Liver (tissue), 9 donors: ENCODE data around the gene MGRN1. TPM values are rescaled to one million over a fixed set of nuclear protein-coding genes. Genes with fewer than 3 reads are reported as not detected.
A peak's percentile ranks its signal among the peaks of the same experiment; 100 is the strongest.

ENCODE experiments used
- DNase-seq: peaks from one replicate; pipeline ENCODE4 v3.0.0-alpha.2; 2017; ENCODE audit warnings: low spot score
- H3K27ac ChIP-seq, 2 donors: one replicate each; pipeline ENCODE4 v1.7.0; 2013; ENCODE audit warnings: inconsistent platforms in 2 of 2, low read length in 2 of 2, control low read depth in 1 of 2, low read depth in 1 of 2, mild to moderate bottlenecking in 1 of 2
- H3K27me3 ChIP-seq, 4 donors: one replicate each; pipeline versions ENCODE4 v1.6.1 to v1.7.0; 2013; ENCODE audit warnings: low read length in 3 of 4, inconsistent platforms in 1 of 4, mild to moderate bottlenecking in 1 of 4, moderate library complexity in 1 of 4; ENCODE audit not compliant: control insufficient read depth in 4 of 4, insufficient read depth in 4 of 4
- H3K36me3 ChIP-seq, 4 donors: one replicate each; pipeline versions ENCODE4 v1.6.1 to v1.7.0; 2013; ENCODE audit warnings: low read length in 3 of 4, mild to moderate bottlenecking in 3 of 4, low read depth in 1 of 4, moderate library complexity in 1 of 4; ENCODE audit not compliant: control insufficient read depth in 4 of 4, insufficient read depth in 3 of 4
- H3K4me1 ChIP-seq, 4 donors: one replicate each; pipeline versions ENCODE4 v1.6.1 to v1.7.0; 2013; ENCODE audit warnings: low read length in 3 of 4, mild to moderate bottlenecking in 3 of 4, moderate library complexity in 1 of 4; ENCODE audit not compliant: control insufficient read depth in 4 of 4, insufficient read depth in 4 of 4
- H3K4me3 ChIP-seq, 3 donors: one replicate each; pipeline versions ENCODE4 v1.6.1 to v1.7.0; 2013; ENCODE audit warnings: low read length in 3 of 3, control low read depth in 1 of 3, low read depth in 1 of 3, mild to moderate bottlenecking in 1 of 3
- H3K9ac ChIP-seq, 2 donors: one replicate each; pipeline ENCODE4 v1.7.0; 2013; ENCODE audit warnings: low read length in 2 of 2, mild to moderate bottlenecking in 2 of 2, moderate library complexity in 2 of 2, control low read depth in 1 of 2, low read depth in 1 of 2
- H3K9me3 ChIP-seq, 4 donors: one replicate each; pipeline versions ENCODE4 v1.6.1 to v1.7.0; 2013; ENCODE audit warnings: low read length in 3 of 4; ENCODE audit not compliant: control insufficient read depth in 4 of 4
- CTCF ChIP-seq: fragments of 150-350 bp; IDR thresholded peaks from 2 replicates; pipeline ENCODE4 v1.5.1; 2017; ENCODE audit warnings: improper control_type of control experiment, low read depth, low read length; ENCODE audit not compliant: missing input control
- EGR1 ChIP-seq, 2 donors: IDR thresholded peaks; 2 replicates each; pipeline ENCODE4 v1.6.1; 2016 to 2018; ENCODE audit warnings: antibody characterized with exemption in 2 of 2, low read depth in 2 of 2
- FOXA2 ChIP-seq: IDR thresholded peaks from 2 replicates; pipeline ENCODE4 v1.6.1; 2016; ENCODE audit warnings: antibody characterized with exemption
- HNF4A ChIP-seq, 2 donors: conservative IDR thresholded peaks; 2 replicates each; pipeline ENCODE4 v1.6.1; 2016; ENCODE audit warnings: antibody characterized with exemption in 2 of 2, mild to moderate bottlenecking in 2 of 2
- HNF4G ChIP-seq: IDR thresholded peaks from 2 replicates; pipeline ENCODE4 v1.6.1; 2016; ENCODE audit warnings: antibody characterized with exemption
- MAX ChIP-seq: IDR thresholded peaks from 2 replicates; pipeline ENCODE4 v1.6.1; 2016; ENCODE audit warnings: antibody characterized with exemption
- NR2F2 ChIP-seq: IDR thresholded peaks from 2 replicates; pipeline ENCODE4 v1.6.1; 2016; ENCODE audit warnings: antibody characterized with exemption
- RAD21 ChIP-seq, 2 donors: IDR thresholded peaks; 2 replicates each; pipeline ENCODE4 v1.6.1; 2016; ENCODE audit warnings: antibody characterized with exemption in 2 of 2, mild to moderate bottlenecking in 2 of 2
- REST ChIP-seq: IDR thresholded peaks from 2 replicates; pipeline ENCODE4 v1.6.1; 2016; ENCODE audit warnings: antibody characterized with exemption, mild to moderate bottlenecking
- RXRA ChIP-seq, 2 donors: IDR thresholded peaks; 2 replicates each; pipeline ENCODE4 v1.6.1; 2017 to 2018; ENCODE audit warnings: antibody characterized with exemption in 2 of 2, mild to moderate bottlenecking in 1 of 2
- YY1 ChIP-seq: IDR thresholded peaks from 2 replicates; pipeline ENCODE4 v1.6.1; 2016; ENCODE audit warnings: antibody characterized with exemption, mild to moderate bottlenecking
- ZBTB33 ChIP-seq: IDR thresholded peaks from 2 replicates; pipeline ENCODE4 v1.6.1; 2016; ENCODE audit warnings: antibody characterized with exemption
- WGBS: extraction: QIAGEN DNeasy Blood & Tissue Kit; methylation state at CpG from one replicate; pipeline ENCODE4 v1.1.7; 2013; 5-methylcytosine and 5-hydroxymethylcytosine counted together
- polyA plus RNA-seq, 2 donors: library from polyadenylated mRNA; stranded (reverse) in 1 of 2; unstranded in 1 of 2; fragments of 200-250 nt in 1 of 2; fragments of >200 nt in 1 of 2; fragmentation: Nextera tagmentation in 1 of 2; extraction: Ambion mirVana in 1 of 2; gene quantifications; one replicate each; pipeline versions ENCODE4 v1.2.1 to v1.2.3, GENCODE V29; 2013 to 2015
- total RNA-seq, 2 donors: library from RNA; depleted of rRNA; stranded (reverse); fragments of >200 nt; gene quantifications; one replicate each; pipeline ENCODE4 v1.2.3, GENCODE V29; 2014
- donor health status: healthy.
- donor health status: healthy.
- donor health status: healthy.
- donor health status: healthy.
- donor health status: healthy.

MGRN1 gene
- total and polyA plus RNA-seq, 4 donors: 15.9 to 35.7 (median 25.9) TPM

GRCh38 chr16:4664538-4665418, 40.2 kb downstream of the MGRN1 start:
- Histone ChIP-seq H3K27me3 (no peaks in the 10 kb centered on the region), H3K36me3 (peaks cover 2 to 19% (median 17%) of the 10 kb centered on the region in 4 donors), H3K9me3 (no peaks in the 10 kb centered on the region), H3K27ac (peak overlapping the region; percentile 95 to 96), H3K4me3 (peak overlapping the region in 2 of 3 donors; percentile 0 to 6), H3K9ac (peak overlapping the region in 1 of 2 donors; percentile 33), H3K4me1 (peaks cover 18 to 59% (median 40%) of the 10 kb centered on the region in 4 donors)
- 19% methylated on average over 26 of the region's 26 CpGs for WGBS
- TF ChIP-seq ZBTB33 (no peak), HNF4A (conservative IDR thresholded peaks at IDR 0.05) (peak; percentile 77 to 86), REST (peak; percentile 5), RAD21 (IDR thresholded peaks at IDR 0.05) (peak; percentile 26 to 36), EGR1 (IDR thresholded peaks at IDR 0.05; ENCODE audit: low read depth in 2 of 2) (no peak), RXRA (IDR thresholded peaks at IDR 0.05) (no peak), HNF4G (peak; percentile 17), YY1 (peak; percentile 77), MAX (peak; percentile 14), FOXA2 (no peak), NR2F2 (peak; percentile 52)
- peak; percentile 47 for DNase-seq

- H3K4me1 ChIP-seq: peaks cover 15 to 51% (median 36%) of the 10 kb centered on the region in 4 donors
- H3K36me3 ChIP-seq: peaks cover 2 to 29% (median 22%) of the 10 kb centered on the region in 4 donors
- no peak for DNase-seq
- no peak overlapping the region for H3K4me3 ChIP-seq
- no peak for TF ChIP-seq FOXA2
- TF ChIP-seq CTCF: no peak
- no peak for TF ChIP-seq HNF4A (conservative IDR thresholded peaks at IDR 0.05)
- no peak for TF ChIP-seq REST
- 85% methylated on average over 20 of the region's 20 CpGs for WGBS
- no peaks in the 10 kb centered on the region for H3K27me3 ChIP-seq
- no peak overlapping the region for H3K9ac ChIP-seq
- H3K27ac ChIP-seq: peak overlapping the region; percentile 14 to 17
- no peaks in the 10 kb centered on the region for H3K9me3 ChIP-seq
Observed at GRCh38 chr16:4666537-4667202, 42.0 kb downstream of the MGRN1 start.
